ENCODE results near the gene STAB2. TPM values are rescaled to one million over a fixed set of nuclear protein-coding genes. Genes with fewer than 3 reads are reported as not detected.

Gene STAB2
- total and polyA plus RNA-seq, 2 of the 8 experiments (the other 6 are each of a cell fraction or from before 2014, with no cell fraction given), result not detected

- TF ChIP-seq CHD7 (IDR thresholded peaks at IDR 0.05; ENCODE audit: insufficient replicate concordance, low read length) (no peak), SP2 (IDR thresholded peaks at IDR 0.05; ENCODE audit: low read length) (no peak), SUZ12 (IDR thresholded peaks at IDR 0.05; ENCODE audit: low read length) (no peak), BRCA1 (IDR thresholded peaks at IDR 0.05; ENCODE audit: low read depth, low read length) (no peak), FOSL1 (IDR thresholded peaks at IDR 0.05; ENCODE audit: insufficient read depth, low read depth, low read length) (no peak), TAF1 (IDR thresholded peaks at IDR 0.05; ENCODE audit: low read depth, low read length) (no peak), RNF2 (IDR thresholded peaks at IDR 0.05; ENCODE audit: borderline replicate concordance, low read depth, low read length, missing control alignments, poor library complexity, severe bottlenecking) (no peak), EGR1 (IDR thresholded peaks at IDR 0.05; ENCODE audit: borderline replicate concordance, low read depth, low read length) (no peak), POU5F1 (IDR thresholded peaks at IDR 0.05; ENCODE audit: low read depth, low read length) (no peak)
Measured at GRCh38 chr12:103645202-103645601, 58.1 kb downstream of the STAB2 start (continued).
